ENCODE results near the gene LSAMP.

Gene LSAMP

GRCh38 chr3:116154389-116154788 lies 290.9 kb downstream of the LSAMP start:
- DNase-seq, result no peak

- no peak for DNase-seq
Measured at GRCh38 chr3:116153174-116153573, 292.1 kb downstream of the LSAMP start.

GRCh38 chr3:116150655-116151167 lies 294.6 kb downstream of the LSAMP start:
- DNase-seq, result no peak

- DNase-seq, result no peak
Measured at GRCh38 chr3:116148881-116149851, 296.1 kb downstream of the LSAMP start.

GRCh38 chr3:116145613-116146012 lies 299.7 kb downstream of the LSAMP start:
- DNase-seq, result no peak

GRCh38 chr3:116141724-116142123 lies 303.6 kb downstream of the LSAMP start:
- no peak for DNase-seq

- DNase-seq, result no peak
Measured at GRCh38 chr3:116140100-116140689, 305.1 kb downstream of the LSAMP start.

GRCh38 chr3:116139641-116140040 lies 305.6 kb downstream of the LSAMP start:
- DNase-seq, result no peak

GRCh38 chr3:116135457-116136085 lies 309.7 kb downstream of the LSAMP start:
- DNase-seq, result no peak

GRCh38 chr3:116129187-116129946 lies 315.9 kb downstream of the LSAMP start:
- no peak for DNase-seq

- DNase-seq, result no peak
Measured at GRCh38 chr3:116127464-116127863, 317.8 kb downstream of the LSAMP start.

GRCh38 chr3:116124166-116124565 lies 321.1 kb downstream of the LSAMP start:
- no peak for DNase-seq

GRCh38 chr3:116118475-116119169 lies 326.7 kb downstream of the LSAMP start:
- no peak for DNase-seq

- no peak for DNase-seq
Measured at GRCh38 chr3:116114586-116114985, 330.7 kb downstream of the LSAMP start.

- no peak for DNase-seq
Measured at GRCh38 chr3:116112696-116113095, 332.6 kb downstream of the LSAMP start.

GRCh38 chr3:116111765-116112164 lies 333.5 kb downstream of the LSAMP start:
- no peak for DNase-seq

GRCh38 chr3:116103868-116104530 lies 341.3 kb downstream of the LSAMP start:
- no peak for DNase-seq

GRCh38 chr3:116102037-116102436 lies 343.2 kb downstream of the LSAMP start:
- DNase-seq, result no peak

- no peak for DNase-seq
Measured at GRCh38 chr3:116097226-116097625, 348.1 kb downstream of the LSAMP start.

- no peak for DNase-seq
Measured at GRCh38 chr3:116096631-116097030, 348.7 kb downstream of the LSAMP start.

GRCh38 chr3:116093374-116093773 lies 351.9 kb downstream of the LSAMP start:
- no peak for DNase-seq

- DNase-seq, result no peak
Measured at GRCh38 chr3:116087426-116087825, 357.9 kb downstream of the LSAMP start.

Measured in activated T-cell treated with anti-CD3 and anti-CD28 coated beads for 4 hours (primary cell).